Kidney (tissue), 14 donors: ENCODE data around the gene PDILT. TPM values are rescaled to one million over a fixed set of nuclear protein-coding genes. Genes with fewer than 3 reads are reported as not detected.
A peak's percentile ranks its signal among the peaks of the same experiment; 100 is the strongest.

Experiments
- DNase-seq, 5 donors: peaks; one replicate each; pipeline ENCODE4 v3.0.0-alpha.2; 2013 to 2020
- FAIRE-seq: peaks from 2 replicates; lab custom pipeline; 2012; peaks lifted over from hg19 to GRCh38; lab: Jason Lieb, UNC
- H3K27ac ChIP-seq, 2 donors: one replicate each; pipeline ENCODE4 v1.7.0; 2013; ENCODE audit warnings: low read depth in 2 of 2, low read length in 2 of 2, inconsistent platforms in 1 of 2
- H3K27me3 ChIP-seq: one replicate; pipeline ENCODE4 v1.7.1; 2013; ENCODE audit warnings: low read length, inconsistent platforms; ENCODE audit not compliant: control insufficient read depth, insufficient read depth
- H3K36me3 ChIP-seq, 3 donors: one replicate each; pipeline versions ENCODE4 v1.7.0 to v1.7.1; 2013; ENCODE audit warnings: low read length in 3 of 3, control low read depth in 1 of 3, inconsistent platforms in 1 of 3; ENCODE audit not compliant: insufficient read depth in 3 of 3, control insufficient read depth in 2 of 3
- H3K4me1 ChIP-seq, 3 donors: one replicate each; pipeline versions ENCODE4 v1.7.0 to v1.7.1; 2013; ENCODE audit warnings: low read length in 3 of 3, inconsistent platforms in 1 of 3, low read depth in 1 of 3; ENCODE audit not compliant: control insufficient read depth in 2 of 3, insufficient read depth in 2 of 3
- H3K4me3 ChIP-seq, 3 donors: one replicate each; pipeline versions ENCODE4 v1.7.0 to v1.8.1; 2013; ENCODE audit warnings: low read length in 3 of 3, control low read depth in 1 of 3, inconsistent platforms in 1 of 3
- H3K9ac ChIP-seq, 3 donors: one replicate each; pipeline versions ENCODE4 v1.7.0 to v1.7.1; 2013; ENCODE audit warnings: low read length in 3 of 3, control low read depth in 1 of 3, inconsistent platforms in 1 of 3
- H3K9me3 ChIP-seq, 3 donors: one replicate each; pipeline versions ENCODE4 v1.7.0 to v1.7.1; 2013; ENCODE audit warnings: low read length in 3 of 3, control low read depth in 1 of 3, inconsistent platforms in 1 of 3; ENCODE audit not compliant: control insufficient read depth in 2 of 3, insufficient read depth in 1 of 3
- intact Hi-C: fragments of 100-400 bp; cut with DNase I; formaldehyde crosslinking; loops from one replicate; pipeline ENCODE4 v1.11.1; 2022
- polyA plus RNA-seq: library from polyadenylated mRNA; stranded (reverse); fragments of 350-450 nt; fragmentation: Illumina TruSeq; extraction: RNeasy Lipid Tissue Mini Kit (QIAGEN cat#74804); gene quantifications from one replicate; pipeline ENCODE4 v1.2.3, GENCODE V29; 2014; ENCODE audit warnings: low read depth, low replicate concordance; ENCODE audit not compliant: insufficient read depth
- total RNA-seq: library from RNA; stranded (reverse); fragmentation: NEBNext Ultra II Directional; extraction: Animal tissue kit (Norgen Biotek cat#: 25700); gene quantifications from one replicate; pipeline ENCODE4 v1.2.1, GENCODE V29; 2021
- TF ChIP-seq, protein P1 (sequence below): IDR thresholded peaks from 3 replicates; pipeline ENCODE4 v1.5.1; 2012; ENCODE audit warnings: mild to moderate bottlenecking, moderate library complexity, borderline replicate concordance; ENCODE audit not compliant: insufficient read depth; ENCODE audit errors: extremely low read depth
- donor health status: control.
- donor health status: control.
- donor health status: control.
- donor health status: control.
- donor health status: control.
- donor health status: DM: yes; HTN: yes; CAD: no.
- donor health status: Normal renal cell carcinoma (clear cell type).

PDILT gene
- total and polyA plus RNA-seq, 2 donors from 2014 or later: not detected

DNA sequence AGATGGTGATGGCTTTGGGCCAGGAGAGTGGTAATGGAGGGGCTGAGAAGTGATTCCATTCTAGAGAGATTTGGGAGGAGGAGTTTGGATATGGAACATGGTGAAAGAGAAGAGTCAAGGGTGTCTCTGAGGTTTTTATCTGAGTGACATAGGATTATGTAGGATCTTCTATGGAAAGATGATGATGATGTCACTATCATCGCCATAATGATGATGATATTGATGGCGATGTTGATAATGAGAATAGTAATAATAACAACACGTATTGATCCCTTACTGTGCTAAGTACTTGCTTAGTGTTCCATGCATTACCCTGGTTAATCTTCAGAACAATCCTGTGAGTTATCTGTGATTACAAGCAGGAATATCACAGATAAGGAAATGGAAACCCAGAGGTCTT is 16.6 kb downstream of the PDILT start:
- TF ChIP-seq, protein P1, sequence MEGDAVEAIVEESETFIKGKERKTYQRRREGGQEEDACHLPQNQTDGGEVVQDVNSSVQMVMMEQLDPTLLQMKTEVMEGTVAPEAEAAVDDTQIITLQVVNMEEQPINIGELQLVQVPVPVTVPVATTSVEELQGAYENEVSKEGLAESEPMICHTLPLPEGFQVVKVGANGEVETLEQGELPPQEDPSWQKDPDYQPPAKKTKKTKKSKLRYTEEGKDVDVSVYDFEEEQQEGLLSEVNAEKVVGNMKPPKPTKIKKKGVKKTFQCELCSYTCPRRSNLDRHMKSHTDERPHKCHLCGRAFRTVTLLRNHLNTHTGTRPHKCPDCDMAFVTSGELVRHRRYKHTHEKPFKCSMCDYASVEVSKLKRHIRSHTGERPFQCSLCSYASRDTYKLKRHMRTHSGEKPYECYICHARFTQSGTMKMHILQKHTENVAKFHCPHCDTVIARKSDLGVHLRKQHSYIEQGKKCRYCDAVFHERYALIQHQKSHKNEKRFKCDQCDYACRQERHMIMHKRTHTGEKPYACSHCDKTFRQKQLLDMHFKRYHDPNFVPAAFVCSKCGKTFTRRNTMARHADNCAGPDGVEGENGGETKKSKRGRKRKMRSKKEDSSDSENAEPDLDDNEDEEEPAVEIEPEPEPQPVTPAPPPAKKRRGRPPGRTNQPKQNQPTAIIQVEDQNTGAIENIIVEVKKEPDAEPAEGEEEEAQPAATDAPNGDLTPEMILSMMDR: no peak
- intact Hi-C loops: loop anchor here (10.0 kb wide), 1 partner anchor 483 kb away; no protein-coding TSS in a partner anchor
- H3K36me3 ChIP-seq: no peaks in the 10 kb centered on the region

DNA sequence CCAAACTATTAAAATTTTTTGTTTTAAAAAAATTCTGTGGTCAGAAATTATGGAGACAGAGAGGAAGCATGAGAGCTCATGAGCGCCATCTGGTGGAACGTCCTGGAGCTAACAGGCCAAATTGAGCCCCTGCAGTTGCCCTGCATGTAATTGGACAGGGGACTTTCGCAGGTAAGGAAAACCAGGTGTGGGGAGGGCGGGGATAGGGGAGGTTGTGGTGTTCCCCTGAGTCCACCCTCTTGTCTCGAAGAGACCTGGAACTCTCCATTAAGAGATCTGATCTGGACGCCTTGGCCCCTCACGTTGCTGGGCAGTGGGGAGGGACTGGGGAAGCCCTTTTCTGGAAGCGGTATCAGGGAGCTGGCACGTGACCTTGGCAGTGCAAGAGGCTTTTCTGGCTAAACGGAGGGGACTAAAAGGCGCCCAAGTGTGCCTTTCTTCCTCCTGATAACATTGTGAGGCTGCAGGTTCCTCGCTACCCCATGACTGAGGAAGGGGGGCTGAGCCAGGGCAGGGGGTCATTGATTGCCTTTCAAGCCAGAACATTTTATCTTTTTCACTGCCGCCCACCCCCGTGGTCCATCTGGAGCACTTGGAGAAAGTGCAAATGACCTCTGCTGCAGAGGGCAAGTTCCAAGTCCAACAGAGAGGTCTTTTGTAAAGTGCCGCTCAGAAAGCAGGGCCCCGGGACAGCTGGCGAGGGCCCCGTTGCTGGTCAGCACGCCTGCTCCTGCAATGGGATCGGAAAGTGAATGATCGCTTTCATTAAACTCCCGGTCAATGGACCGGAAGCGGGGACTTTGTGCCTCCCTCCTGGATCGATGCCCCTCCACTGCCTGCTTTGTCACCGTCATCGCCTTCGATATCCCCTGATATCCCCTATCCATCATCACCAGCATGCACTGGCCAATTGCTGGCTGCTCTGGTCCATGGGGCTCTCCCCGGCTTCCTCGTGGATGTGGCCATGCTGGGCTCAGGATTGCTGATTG is 18.4 kb downstream of the PDILT start:
- Histone ChIP-seq H3K9ac (no peak overlapping the region), H3K4me3 (peak overlapping the region in 2 of 3 donors; percentile 9 to 32), H3K9me3 (no peaks in the 10 kb centered on the region), H3K27ac (no peak overlapping the region), H3K27me3 (no peaks in the 10 kb centered on the region), H3K36me3 (no peaks in the 10 kb centered on the region), H3K4me1 (no peaks in the 10 kb centered on the region)
- FAIRE-seq: no peak
- TF ChIP-seq, protein P1: peak; percentile 83
- intact Hi-C loops: loop anchor here (10.0 kb wide), 1 partner anchor 481 kb away; no protein-coding TSS in a partner anchor
- DNase-seq: peak in 4 of 5 donors; percentile 64 to 72 (median 72)

More for the DNA sequence above, 16.6 kb downstream of the PDILT start:
- no peak overlapping the region for H3K9ac ChIP-seq
- DNase-seq (no peak), FAIRE-seq (no peak)
- no peaks in the 10 kb centered on the region for H3K27me3 ChIP-seq
- no peaks in the 10 kb centered on the region for H3K9me3 ChIP-seq
- no peak overlapping the region for H3K4me3 ChIP-seq
- H3K4me1 ChIP-seq: no peaks in the 10 kb centered on the region
- H3K27ac ChIP-seq: no peak overlapping the region

DNA sequence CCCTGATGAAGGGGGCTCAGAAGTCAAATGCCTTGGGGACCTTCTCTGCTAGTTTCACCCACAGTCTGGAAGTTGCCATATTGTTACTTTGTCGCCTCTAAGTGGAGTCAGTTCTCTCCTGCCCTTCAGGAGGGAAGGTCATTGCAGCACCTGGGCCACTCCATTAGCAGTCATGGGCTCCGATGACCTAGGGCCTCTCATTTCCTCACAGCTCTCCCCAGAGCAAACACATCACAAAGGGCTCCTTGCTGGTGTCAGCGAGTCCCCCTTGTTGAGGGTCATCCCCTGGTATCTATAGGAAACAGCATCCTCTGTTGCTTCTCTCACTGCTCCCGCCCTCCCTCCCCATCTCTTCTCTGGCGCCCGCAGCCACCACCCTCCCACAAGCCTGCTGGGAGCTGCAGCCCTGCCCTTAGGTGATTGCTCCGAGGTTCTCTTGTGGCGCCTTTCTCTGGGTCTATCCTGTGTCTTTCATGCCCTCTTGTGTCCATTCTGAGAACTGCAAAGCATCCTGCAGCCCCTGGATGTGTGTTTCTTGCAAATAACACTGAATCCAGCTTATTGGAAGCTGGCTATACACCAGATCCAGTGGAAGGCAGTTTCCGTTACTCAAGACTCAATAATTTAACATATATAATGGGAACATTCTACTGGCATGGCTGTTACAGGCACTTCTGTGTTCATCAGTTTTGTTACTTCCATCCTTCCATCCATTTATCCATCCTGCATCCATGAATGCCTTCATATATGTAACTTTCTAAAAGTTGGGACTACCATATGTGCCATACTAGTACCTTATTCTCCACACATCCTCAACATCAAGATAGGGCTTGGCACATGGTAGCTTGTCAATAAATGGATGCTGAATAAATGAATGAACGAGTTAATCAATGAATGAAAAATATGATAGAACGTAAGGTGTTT is 21.2 kb downstream of the PDILT start:
- TF ChIP-seq, protein P1: peak; percentile 90
- H3K9ac ChIP-seq: no peak overlapping the region
- no peaks in the 10 kb centered on the region for H3K27me3 ChIP-seq
- FAIRE-seq: no peak
- no peaks in the 10 kb centered on the region for H3K4me1 ChIP-seq
- peak; percentile 75 to 90 (median 77) for DNase-seq
- intact Hi-C loops: loop anchor here (10.0 kb wide), 1 partner anchor 479 kb away; no protein-coding TSS in a partner anchor
- no peaks in the 10 kb centered on the region for H3K36me3 ChIP-seq
- H3K27ac ChIP-seq: no peak overlapping the region
- no peaks in the 10 kb centered on the region for H3K9me3 ChIP-seq
- H3K4me3 ChIP-seq: no peak overlapping the region
